GM20000 (cell line): ENCODE results near the gene UQCR11.

Experiments
- DNase-seq: peaks from one replicate; pipeline ENCODE4 v3.0.0; 2012; ENCODE audit warnings: low spot score
- CTCF ChIP-seq: IDR thresholded peaks from 2 replicates; pipeline ENCODE4 v1.5.1; 2012; ENCODE audit warnings: mild to moderate bottlenecking, control low read depth; ENCODE audit errors: extremely low read depth, missing control alignments

UQCR11 gene

GRCh38 chr19:1624458-1624857, 19.2 kb upstream of the UQCR11 start:
- TF ChIP-seq CTCF = peak; percentile 89
- peak; percentile 88 for DNase-seq

GRCh38 chr19:1622541-1622940, 17.3 kb upstream of the UQCR11 start:
- no peak for DNase-seq
- no peak for TF ChIP-seq CTCF

- TF ChIP-seq CTCF = no peak
- peak; percentile 39 for DNase-seq
Measured at GRCh38 chr19:1622007-1622406, 16.7 kb upstream of the UQCR11 start.

GRCh38 chr19:1621574-1621973, 16.3 kb upstream of the UQCR11 start:
- DNase-seq = peak; percentile 30
- no peak for TF ChIP-seq CTCF

- peak; percentile 47 for DNase-seq
- no peak for TF ChIP-seq CTCF
Measured at GRCh38 chr19:1621021-1621420, 15.8 kb upstream of the UQCR11 start.

- DNase-seq = peak; percentile 37
- no peak for TF ChIP-seq CTCF
Measured at GRCh38 chr19:1620502-1620901, 15.2 kb upstream of the UQCR11 start.

GRCh38 chr19:1619703-1620102, 14.4 kb upstream of the UQCR11 start:
- TF ChIP-seq CTCF = no peak
- DNase-seq = no peak

- peak; percentile 36 for DNase-seq
- no peak for TF ChIP-seq CTCF
Measured at GRCh38 chr19:1619094-1619439, 13.8 kb upstream of the UQCR11 start.
